HEK293 (cell line): ENCODE data around the gene DNAH12.

Source experiments
- CTCF ChIA-PET: fragments of 350-600 bp; formaldehyde crosslinking; extraction: SDS; loops from one replicate; lab custom pipeline; 2021; ENCODE audit warnings: antibody characterized with exemption; lab: Yijun Ruan, JAX
- POLR2A ChIA-PET: fragments of 300-600 bp; formaldehyde crosslinking; extraction: SDS; loops from one replicate; lab custom pipeline; 2020; ENCODE audit warnings: antibody characterized with exemption, inconsistent platforms; lab: Yijun Ruan, JAX
- H3K27ac ChIP-seq: fragments of 200-500 bp; sonication (Bioruptor generic); 2 replicates; pipeline ENCODE4 v1.5.1; 2014; ENCODE audit warnings: low read depth, low read length, control low read depth, inconsistent platforms; ENCODE audit errors: extremely low read depth
- H3K36me3 ChIP-seq, 2 experiments: fragments of 200-500 bp in 1 of 2; sonication (Bioruptor generic) in 1 of 2; 1 replicate in 1 of 2; 2 replicates in 1 of 2; pipeline ENCODE4 v1.5.1; 2014 to 2017; ENCODE audit warnings: inconsistent platforms in 2 of 2, low read length in 2 of 2; ENCODE audit not compliant: control insufficient read depth in 2 of 2, insufficient read depth in 1 of 2
- H3K4me1 ChIP-seq: fragments of 200-500 bp; sonication (Bioruptor generic); 2 replicates; pipeline ENCODE4 v1.5.1; 2014; ENCODE audit warnings: mild to moderate bottlenecking, low read length, inconsistent platforms; ENCODE audit not compliant: control insufficient read depth, insufficient read depth
- H3K4me3 ChIP-seq: 2 replicates; pipeline ENCODE4 v1.5.1; 2011; ENCODE audit warnings: low read depth, mild to moderate bottlenecking, control low read depth, low read length, moderate library complexity
- H3K9me3 ChIP-seq: fragments of 200-500 bp; sonication (Bioruptor generic); 2 replicates; pipeline ENCODE4 v1.5.1; 2014; ENCODE audit warnings: low read depth, low read length, inconsistent platforms; ENCODE audit not compliant: control insufficient read depth, insufficient read depth
- CTCF ChIP-seq: fragments of 450-650 bp; formaldehyde crosslinking; IDR thresholded peaks from 2 replicates; pipeline ENCODE4 v1.5.1; 2016; ENCODE audit warnings: missing biosample characterization, missing genetic modification characterization
- GLI4 ChIP-seq: fragments of 450-650 bp; formaldehyde crosslinking; IDR thresholded peaks from 2 replicates; pipeline ENCODE4 v1.5.1; 2016; ENCODE audit warnings: missing biosample characterization, missing genetic modification characterization
- HIC1 ChIP-seq: fragments of 450-650 bp; formaldehyde crosslinking; IDR thresholded peaks from 2 replicates; pipeline ENCODE4 v1.5.1; 2016; ENCODE audit warnings: missing biosample characterization, missing genetic modification characterization
- MZF1 ChIP-seq: fragments of 450-650 bp; formaldehyde crosslinking; IDR thresholded peaks from 2 replicates; pipeline ENCODE4 v1.5.1; 2017; ENCODE audit warnings: missing biosample characterization, missing genetic modification characterization, borderline replicate concordance
- OSR2 ChIP-seq: fragments of 450-650 bp; formaldehyde crosslinking; IDR thresholded peaks from 2 replicates; pipeline ENCODE4 v1.5.1; 2016; ENCODE audit warnings: missing biosample characterization, missing genetic modification characterization
- SP2 ChIP-seq: fragments of 450-650 bp; formaldehyde crosslinking; IDR thresholded peaks from 2 replicates; pipeline ENCODE4 v1.5.1; 2016; ENCODE audit warnings: missing biosample characterization, missing genetic modification characterization
- TRIM28 ChIP-seq: IDR thresholded peaks from 2 replicates; pipeline ENCODE4 v1.6.1; 2011; ENCODE audit warnings: low read length, control low read depth, borderline replicate concordance
- ZNF169 ChIP-seq: fragments of 450-650 bp; formaldehyde crosslinking; IDR thresholded peaks from 2 replicates; pipeline ENCODE4 v1.5.1; 2016; ENCODE audit warnings: missing biosample characterization, missing genetic modification characterization
- ZNF2 ChIP-seq: fragments of 450-650 bp; formaldehyde crosslinking; IDR thresholded peaks from 2 replicates; pipeline ENCODE4 v1.5.1; 2016; ENCODE audit warnings: missing biosample characterization, missing genetic modification characterization
- ZNF223 ChIP-seq: fragments of 450-650 bp; formaldehyde crosslinking; IDR thresholded peaks from 2 replicates; pipeline ENCODE4 v1.5.1; 2016; ENCODE audit warnings: missing biosample characterization, missing genetic modification characterization
- ZNF488 ChIP-seq: fragments of 450-650 bp; formaldehyde crosslinking; IDR thresholded peaks from 2 replicates; pipeline ENCODE4 v1.5.1; 2016; ENCODE audit warnings: missing biosample characterization, missing genetic modification characterization
- ZNF501 ChIP-seq: fragments of 450-650 bp; formaldehyde crosslinking; IDR thresholded peaks from 2 replicates; pipeline ENCODE4 v1.5.1; 2016; ENCODE audit warnings: missing biosample characterization, missing genetic modification characterization
- ZNF510 ChIP-seq: fragments of 450-650 bp; formaldehyde crosslinking; IDR thresholded peaks from 2 replicates; pipeline ENCODE4 v1.5.1; 2018; ENCODE audit warnings: mild to moderate bottlenecking, missing genetic modification characterization, missing biosample characterization; ENCODE audit not compliant: insufficient replicate concordance
- ZNF521 ChIP-seq: fragments of 450-650 bp; formaldehyde crosslinking; IDR thresholded peaks from 2 replicates; pipeline ENCODE4 v1.5.1; 2017; ENCODE audit warnings: missing biosample characterization, mild to moderate bottlenecking, missing genetic modification characterization
- ZNF580 ChIP-seq: fragments of 450-650 bp; formaldehyde crosslinking; IDR thresholded peaks from 2 replicates; pipeline ENCODE4 v1.5.1; 2016; ENCODE audit warnings: missing biosample characterization, missing genetic modification characterization
- ZNF621 ChIP-seq: fragments of 450-650 bp; formaldehyde crosslinking; IDR thresholded peaks from 2 replicates; pipeline ENCODE4 v1.5.1; 2017; ENCODE audit warnings: missing biosample characterization, missing genetic modification characterization
- ZNF660 ChIP-seq: fragments of 450-650 bp; IDR thresholded peaks from 2 replicates; pipeline ENCODE4 v1.5.1; 2018; ENCODE audit warnings: missing biosample characterization, mild to moderate bottlenecking, missing genetic modification characterization
- ZNF701 ChIP-seq: fragments of 450-650 bp; formaldehyde crosslinking; IDR thresholded peaks from 2 replicates; pipeline ENCODE4 v1.5.1; 2016; ENCODE audit warnings: missing biosample characterization, missing genetic modification characterization
- ZNF777 ChIP-seq: fragments of 450-650 bp; formaldehyde crosslinking; IDR thresholded peaks from 2 replicates; pipeline ENCODE4 v1.5.1; 2017; ENCODE audit warnings: missing biosample characterization, missing genetic modification characterization, borderline replicate concordance
- ZNF791 ChIP-seq: fragments of 450-650 bp; formaldehyde crosslinking; IDR thresholded peaks from 2 replicates; pipeline ENCODE4 v1.5.1; 2016; ENCODE audit warnings: missing biosample characterization, missing genetic modification characterization
- ZNF830 ChIP-seq: fragments of 450-650 bp; IDR thresholded peaks from 2 replicates; pipeline ENCODE4 v1.5.0; 2018; ENCODE audit warnings: missing biosample characterization, missing genetic modification characterization, low read depth, mild to moderate bottlenecking, moderate library complexity
- ZSCAN18 ChIP-seq: fragments of 450-650 bp; formaldehyde crosslinking; IDR thresholded peaks from 2 replicates; pipeline ENCODE4 v1.5.1; 2016; ENCODE audit warnings: missing biosample characterization, missing genetic modification characterization

DNAH12 gene

GRCh38 chr3:57421336-57421735 lies 122.8 kb downstream of the DNAH12 start:
- H3K27ac ChIP-seq, result no peak overlapping the region
- ChIA-PET CTCF (interaction anchor here (0.7 to 1.4 kb wide), 4 partner anchors 9 to 65 kb away, joined by 3 to 4 read pairs (median 3); no protein-coding TSS in a partner anchor), POLR2A (no interaction called here)
- no peak for TF ChIP-seq ZSCAN18
- no peak for TF ChIP-seq ZNF2 (tag by site-specific recombination)
- TF ChIP-seq ZNF580 (tag by site-specific recombination), result no peak
- TF ChIP-seq TRIM28, result no peak
- no peak for TF ChIP-seq ZNF510 (tag by site-specific recombination)
- no peak for TF ChIP-seq ZNF488 (tag by site-specific recombination)
- no peaks in the 10 kb centered on the region for H3K9me3 ChIP-seq
- no peak overlapping the region for H3K4me3 ChIP-seq
- no peaks in the 10 kb centered on the region for H3K4me1 ChIP-seq
- H3K36me3 ChIP-seq, result no peaks in the 10 kb centered on the region

GRCh38 chr3:57420001-57420400 lies 124.1 kb downstream of the DNAH12 start:
- no peak overlapping the region for H3K27ac ChIP-seq
- no peaks in the 10 kb centered on the region for H3K9me3 ChIP-seq
- H3K36me3 ChIP-seq, result no peaks in the 10 kb centered on the region
- ChIA-PET POLR2A (no interaction called here), CTCF (interaction anchor here (1.4 kb wide), 1 partner anchor 14 kb away, joined by 3 read pairs; no protein-coding TSS in a partner anchor)
- TF ChIP-seq ZNF521 (tag by site-specific recombination) (no peak), GLI4 (no peak), ZNF621 (tag by site-specific recombination) (no peak), SP2 (tag by site-specific recombination) (no peak), ZNF501 (tag by site-specific recombination) (no peak), ZNF223 (tag by site-specific recombination) (no peak), HIC1 (no peak), ZNF169 (no peak), ZNF777 (tag by site-specific recombination) (no peak), ZNF830 (tag by site-specific recombination) (no peak), ZNF791 (tag by site-specific recombination) (no peak), OSR2 (tag by site-specific recombination) (no peak), ZNF660 (tag by site-specific recombination) (no peak), CTCF (tag by site-specific recombination) (no peak), MZF1 (no peak), ZNF701 (tag by site-specific recombination) (no peak)
- no peaks in the 10 kb centered on the region for H3K4me1 ChIP-seq
- no peak overlapping the region for H3K4me3 ChIP-seq
